C4-2B (cell line): Measurements from ENCODE around the gene PLXNA1.

ENCODE experiments used
- CTCF ChIP-seq: fragments of 450-650 bp; conservative IDR thresholded peaks from 2 replicates; pipeline ENCODE4 v1.5.1; 2017; ENCODE audit warnings: mild to moderate bottlenecking
- ZFX ChIP-seq: fragments of 450-650 bp; IDR thresholded peaks from 2 replicates; pipeline ENCODE4 v1.6.1; 2017

DNA sequence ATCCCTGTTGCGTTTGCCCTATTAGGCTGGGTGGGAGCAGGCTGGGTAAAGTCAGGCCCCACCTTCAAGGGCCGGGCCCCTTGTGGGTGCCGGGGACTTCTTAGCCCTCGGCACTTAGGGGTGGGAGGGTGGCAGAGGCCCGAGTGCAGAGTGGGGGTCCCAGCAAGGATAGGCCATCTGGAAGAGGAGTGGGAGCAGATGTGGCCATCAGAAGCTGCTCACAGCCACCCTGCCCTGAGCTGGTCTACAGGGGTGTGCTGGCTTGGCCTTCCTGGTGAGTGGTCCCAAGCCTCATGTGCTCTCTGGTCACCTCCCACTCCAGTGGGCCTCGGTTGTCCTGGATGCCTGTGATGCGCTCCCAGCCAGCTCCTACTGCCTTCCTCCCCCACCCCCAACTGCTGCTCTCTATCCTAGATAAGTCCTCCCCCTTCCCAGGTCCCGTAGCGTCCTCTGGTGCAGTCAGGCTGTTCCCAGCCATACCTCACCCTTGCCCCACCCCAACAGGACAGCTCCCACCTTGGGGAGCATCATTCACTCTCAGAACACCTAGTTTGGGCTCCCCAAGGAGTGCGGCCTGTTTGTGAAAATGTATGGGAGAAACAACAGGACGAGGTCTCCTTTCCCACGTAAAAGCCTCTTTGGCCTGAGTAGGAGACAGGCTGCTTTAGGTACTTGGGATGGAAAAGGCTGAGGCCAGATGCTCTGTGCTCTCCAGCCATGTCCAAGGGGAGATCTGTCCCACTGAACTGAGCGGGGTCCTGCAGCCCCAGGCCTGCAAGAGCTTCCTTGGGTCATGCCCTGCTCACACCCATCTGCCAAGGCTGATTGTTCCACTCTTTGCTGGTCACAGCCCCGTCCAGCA lies 24.9 kb upstream of the PLXNA1 start:
- no peak for TF ChIP-seq CTCF
- no peak for TF ChIP-seq ZFX
